SK-N-SH (cell line): ENCODE results near the gene PRDM8. TPM values are rescaled to one million over a fixed set of nuclear protein-coding genes. Genes with fewer than 3 reads are reported as not detected.
"Not testable (repeated sequence)": the region's sequence is repeated elsewhere in the genome, so short reads cannot be mapped to it uniquely, and the experiment has no call there.

ENCODE experiments used
- CTCF ChIA-PET: fragments of 300-600, 350-600 bp; formaldehyde crosslinking; extraction: SDS; loops from one replicate; lab custom pipeline; 2021; lab: Yijun Ruan, JAX
- POLR2A ChIA-PET: fragments of 350-600 bp; sonication (Branson Sonifier 250); formaldehyde crosslinking; extraction: SDS; loops from one replicate; lab custom pipeline; 2020; ENCODE audit warnings: antibody characterized with exemption, inconsistent platforms; lab: Yijun Ruan, JAX
- DNase-seq: peaks from one replicate; pipeline ENCODE4 v3.0.0; 2012
- H2AFZ ChIP-seq: fragments of 200-600 bp; sonication (generic); 2 replicates; pipeline ENCODE4 v1.8.1; 2016; ENCODE audit warnings: antibody characterized with exemption, mild to moderate bottlenecking, low read depth
- H3F3A ChIP-seq: fragments of 200-600 bp; sonication (generic); replicated peaks from 2 replicates; pipeline ENCODE3; 2016; ENCODE audit warnings: antibody characterized with exemption, mild to moderate bottlenecking; ENCODE audit not compliant: insufficient read depth
- H3K27ac ChIP-seq, 2 experiments: fragments of 200-500 bp in 1 of 2; fragments of 200-600 bp in 1 of 2; sonication (Bioruptor generic) in 1 of 2; sonication (generic), shearing (Covaris generic) in 1 of 2; 2 replicates each; pipeline versions ENCODE4 v1.5.1 to v1.6.1; 2014 to 2016; ENCODE audit warnings: low read depth in 2 of 2, inconsistent platforms in 1 of 2, low read length in 1 of 2, mild to moderate bottlenecking in 1 of 2, mixed read lengths in 1 of 2
- H3K27me3 ChIP-seq: fragments of 200-600 bp; sonication (generic), shearing (Covaris generic); 2 replicates; pipeline ENCODE4 v1.6.1; 2016; ENCODE audit warnings: mixed run types; ENCODE audit not compliant: insufficient read depth
- H3K36me3 ChIP-seq, 2 experiments: fragments of 200-500 bp in 1 of 2; fragments of 200-600 bp in 1 of 2; sonication (Bioruptor generic) in 1 of 2; sonication (generic) in 1 of 2; replicated peaks in 1 of 2; 2 replicates each; pipeline versions ENCODE3 to v1.5.1; 2014 to 2016; ENCODE audit warnings: low read length in 1 of 2, mild to moderate bottlenecking in 1 of 2; ENCODE audit not compliant: insufficient read depth in 2 of 2, control insufficient read depth in 1 of 2
- H3K4me1 ChIP-seq, 2 experiments: fragments of 200-500 bp in 1 of 2; fragments of 200-600 bp in 1 of 2; sonication (Bioruptor generic) in 1 of 2; sonication (generic), shearing (Covaris generic) in 1 of 2; 2 replicates each; pipeline versions ENCODE4 v1.5.1 to v1.6.1; 2014 to 2016; ENCODE audit warnings: low read depth in 1 of 2, low read length in 1 of 2, mixed run types in 1 of 2; ENCODE audit not compliant: insufficient read depth in 2 of 2, control insufficient read depth in 1 of 2
- H3K4me2 ChIP-seq: fragments of 200-600 bp; sonication (generic), shearing (Covaris generic); 2 replicates; pipeline ENCODE4 v1.6.1; 2017; ENCODE audit warnings: mixed run types
- H3K4me3 ChIP-seq, 2 experiments: fragments of 200-500 bp in 1 of 2; fragments of 200-600 bp in 1 of 2; sonication (Bioruptor generic) in 1 of 2; sonication (generic), shearing (Covaris generic) in 1 of 2; 2 replicates each; pipeline versions ENCODE4 v1.5.1 to v1.8.1; 2014 to 2016; ENCODE audit warnings: low read depth in 2 of 2, inconsistent platforms in 1 of 2, low read length in 1 of 2, mild to moderate bottlenecking in 1 of 2, mixed read lengths in 1 of 2, moderate library complexity in 1 of 2
- H3K79me2 ChIP-seq: fragments of 200-600 bp; sonication (generic); 2 replicates; pipeline ENCODE4 v1.8.1; 2017; ENCODE audit warnings: mild to moderate bottlenecking; ENCODE audit not compliant: insufficient read depth
- H3K9ac ChIP-seq: fragments of 200-600 bp; sonication (generic); 2 replicates; pipeline ENCODE4 v1.6.1; 2017; ENCODE audit warnings: mixed run types
- H3K9me2 ChIP-seq: fragments of 200-600 bp; sonication (generic); 2 replicates; pipeline ENCODE4 v1.6.1; 2017; ENCODE audit warnings: mixed run types
- H3K9me3 ChIP-seq: fragments of 200-600 bp; sonication (generic); 2 replicates; pipeline ENCODE4 v1.6.1; 2017; ENCODE audit warnings: mixed run types, mild to moderate bottlenecking, moderate library complexity
- H4K20me1 ChIP-seq: fragments of 200-600 bp; sonication (generic); 2 replicates; pipeline ENCODE4 v1.6.1; 2017; ENCODE audit warnings: mild to moderate bottlenecking, mixed run types; ENCODE audit not compliant: insufficient read depth
- CHD2 ChIP-seq: fragments of 150-350 bp; IDR thresholded peaks from 2 replicates; pipeline ENCODE4 v1.6.1; 2018; ENCODE audit warnings: low read length; ENCODE audit not compliant: partially characterized antibody
- EP300 ChIP-seq, 2 experiments: IDR thresholded peaks; 2 replicates each; pipeline versions ENCODE4 v1.4.0 to v1.6.1; 2012; ENCODE audit warnings: borderline replicate concordance in 1 of 2, low read depth in 1 of 2, low read length in 1 of 2
- FOXJ3 ChIP-seq: sonication (generic); formaldehyde crosslinking; IDR thresholded peaks from 2 replicates; pipeline ENCODE4 v1.5.1; 2020; ENCODE audit warnings: mild to moderate bottlenecking, missing genetic modification reagents
- GATA2 ChIP-seq: sonication (generic); formaldehyde crosslinking; IDR thresholded peaks from 2 replicates; pipeline ENCODE4 v1.5.0; 2020; ENCODE audit warnings: mild to moderate bottlenecking, missing genetic modification reagents
- IRF3 ChIP-seq: fragments of 150-350 bp; IDR thresholded peaks from 2 replicates; pipeline ENCODE4 v1.6.1; 2016; ENCODE audit warnings: mild to moderate bottlenecking, low read depth, low read length
- JUND ChIP-seq: IDR thresholded peaks from 2 replicates; pipeline ENCODE4 v1.4.0; 2012
- MXI1 ChIP-seq: IDR thresholded peaks from 2 replicates; pipeline ENCODE4 v1.6.1; 2012; ENCODE audit warnings: mild to moderate bottlenecking, low read depth, low read length, improper control_type of control experiment
- REST ChIP-seq: IDR thresholded peaks from 2 replicates; pipeline ENCODE4 v1.6.1; 2012; ENCODE audit warnings: mild to moderate bottlenecking, low read depth, low read length, moderate library complexity
- RFX5 ChIP-seq: IDR thresholded peaks from 2 replicates; pipeline ENCODE4 v1.6.1; 2012; ENCODE audit warnings: mild to moderate bottlenecking, improper control_type of control experiment, low read length
- SIN3A ChIP-seq: IDR thresholded peaks from 2 replicates; pipeline ENCODE4 v1.6.1; 2012; ENCODE audit warnings: low read depth, mild to moderate bottlenecking, low read length, moderate library complexity, borderline replicate concordance
- SMC3 ChIP-seq: IDR thresholded peaks from 2 replicates; pipeline ENCODE4 v1.6.1; 2012; ENCODE audit warnings: low read depth, low read length, improper control_type of control experiment
- TAF1 ChIP-seq: IDR thresholded peaks from 2 replicates; pipeline ENCODE4 v1.6.1; 2012; ENCODE audit warnings: low read depth, mild to moderate bottlenecking, low read length, moderate library complexity, borderline replicate concordance
- TCF12 ChIP-seq: IDR thresholded peaks from 2 replicates; pipeline ENCODE4 v1.4.0; 2012
- USF1 ChIP-seq: IDR thresholded peaks from 2 replicates; pipeline ENCODE4 v1.4.0; 2012; ENCODE audit warnings: low read depth, borderline replicate concordance
- WGBS: methylation state at CpG from one replicate; pipeline ENCODE4 v1.1.6; 2017; ENCODE audit warnings: low lambda C conversion rate; 5-methylcytosine and 5-hydroxymethylcytosine counted together
- polyA plus RNA-seq, 3 experiments: library from polyadenylated mRNA; depleted of rRNA; stranded (reverse); fragments of >200 nt; gene quantifications; 2 replicates each; pipeline ENCODE4 v1.2.3, GENCODE V29; 2012

The PRDM8 gene
- polyA plus RNA-seq, 1 of the 3 experiments (the other 2 are of a cell fraction): 3.5 TPM

- Histone ChIP-seq H4K20me1 (no peaks in the 10 kb centered on the region), H3K4me1 (peaks cover 0 to 4% of the 10 kb centered on the region in 2 experiments; a peak in 1 of 4 replicates), H3K9me3 (peaks cover 3% of the 10 kb centered on the region; the same call in 1 of the 2 replicates), H3K27me3 (no peaks in the 10 kb centered on the region), H3K36me3 (no peaks in the 10 kb centered on the region), H3K9ac (no peak overlapping the region), H3K9me2 (no peaks in the 10 kb centered on the region), H3K27ac (peak overlapping the region in 1 of 2 experiments; percentile 29; a peak in 2 of 4 replicates), H3K4me2 (no peak overlapping the region), H3K79me2 (no peaks in the 10 kb centered on the region; the same call in 1 of the 2 replicates), H3F3A (peaks cover 7% of the 10 kb centered on the region), H3K4me3 (no peak overlapping the region), H2AFZ (no peak overlapping the region)
- TF ChIP-seq SIN3A (no peak), TCF12 (no peak), USF1 (no peak), REST (no peak)
- CTCF ChIA-PET: no interaction called here
- POLR2A ChIA-PET: no interaction called here
- 84% methylated on average over 2 of the region's 2 CpGs for WGBS
- no peak for DNase-seq
These were observed 23.5 kb upstream of the PRDM8 start for GRCh38 chr4:80173841-80174240.

GRCh38 chr4:80177793-80178192 is 19.5 kb upstream of the PRDM8 start:
- POLR2A ChIA-PET, H3K4me3 ChIP-seq, H2AFZ ChIP-seq, H4K20me1 ChIP-seq, CTCF ChIA-PET, DNase-seq, H3K9me3 ChIP-seq, H3K27ac ChIP-seq, H3K9me2 ChIP-seq, H3K36me3 ChIP-seq, H3K4me1 ChIP-seq, H3K27me3 ChIP-seq, H3K9ac ChIP-seq, H3K4me2 ChIP-seq, H3K79me2 ChIP-seq: not testable (repeated sequence)
- H3F3A ChIP-seq: peaks cover 12% of the 10 kb centered on the region

- H3K36me3 ChIP-seq: no peaks in the 10 kb centered on the region
- ChIA-PET POLR2A (no interaction called here), CTCF (no interaction called here)
- no peaks in the 10 kb centered on the region for H4K20me1 ChIP-seq
- no peak overlapping the region for H3K4me2 ChIP-seq
- no peak overlapping the region for H2AFZ ChIP-seq
- no peak for DNase-seq
- H3K9me2 ChIP-seq: no peaks in the 10 kb centered on the region
- WGBS: 93% methylated on average over 4 of the region's 4 CpGs
- H3K9ac ChIP-seq: no peak overlapping the region
- peaks cover 0 to 7% of the 10 kb centered on the region in 2 experiments; a peak in 1 of 4 replicates for H3K4me1 ChIP-seq
- H3K9me3 ChIP-seq: peaks cover 4% of the 10 kb centered on the region; the same call in 1 of the 2 replicates
- H3F3A ChIP-seq: peaks cover 5% of the 10 kb centered on the region
- no peak overlapping the region for H3K27ac ChIP-seq
- H3K27me3 ChIP-seq: no peaks in the 10 kb centered on the region
- H3K4me3 ChIP-seq: no peak overlapping the region
- H3K79me2 ChIP-seq: no peaks in the 10 kb centered on the region; the same call in 1 of the 2 replicates
- TF ChIP-seq CHD2 (no peak), GATA2 (no peak), IRF3 (no peak), SMC3 (no peak), TAF1 (no peak), RFX5 (no peak), MXI1 (no peak), USF1 (no peak), TCF12 (no peak), FOXJ3 (no peak), JUND (no peak), EP300 (IDR thresholded peaks at IDR 0.05; ENCODE audit: borderline replicate concordance in 1 of 2, low read depth in 1 of 2, low read length in 1 of 2) (no peak)
These were observed 18.3 kb upstream of the PRDM8 start for GRCh38 chr4:80178964-80179363.
